GM18499 (cell line): ENCODE measurements around the gene DDX1.
"Not testable (repeated sequence)": the region's sequence is repeated elsewhere in the genome, so short reads cannot be mapped to it uniquely, and the experiment has no call there.

Experiments used
- ATAC-seq: cut with Tn5 transposase; IDR thresholded peaks from one replicate; pipeline ENCODE4 v1.9.1; 2021; ENCODE audit warnings: moderate number of reproducible peaks; ENCODE audit not compliant: insufficient read depth, unreplicated experiment

The DDX1 gene

DNA sequence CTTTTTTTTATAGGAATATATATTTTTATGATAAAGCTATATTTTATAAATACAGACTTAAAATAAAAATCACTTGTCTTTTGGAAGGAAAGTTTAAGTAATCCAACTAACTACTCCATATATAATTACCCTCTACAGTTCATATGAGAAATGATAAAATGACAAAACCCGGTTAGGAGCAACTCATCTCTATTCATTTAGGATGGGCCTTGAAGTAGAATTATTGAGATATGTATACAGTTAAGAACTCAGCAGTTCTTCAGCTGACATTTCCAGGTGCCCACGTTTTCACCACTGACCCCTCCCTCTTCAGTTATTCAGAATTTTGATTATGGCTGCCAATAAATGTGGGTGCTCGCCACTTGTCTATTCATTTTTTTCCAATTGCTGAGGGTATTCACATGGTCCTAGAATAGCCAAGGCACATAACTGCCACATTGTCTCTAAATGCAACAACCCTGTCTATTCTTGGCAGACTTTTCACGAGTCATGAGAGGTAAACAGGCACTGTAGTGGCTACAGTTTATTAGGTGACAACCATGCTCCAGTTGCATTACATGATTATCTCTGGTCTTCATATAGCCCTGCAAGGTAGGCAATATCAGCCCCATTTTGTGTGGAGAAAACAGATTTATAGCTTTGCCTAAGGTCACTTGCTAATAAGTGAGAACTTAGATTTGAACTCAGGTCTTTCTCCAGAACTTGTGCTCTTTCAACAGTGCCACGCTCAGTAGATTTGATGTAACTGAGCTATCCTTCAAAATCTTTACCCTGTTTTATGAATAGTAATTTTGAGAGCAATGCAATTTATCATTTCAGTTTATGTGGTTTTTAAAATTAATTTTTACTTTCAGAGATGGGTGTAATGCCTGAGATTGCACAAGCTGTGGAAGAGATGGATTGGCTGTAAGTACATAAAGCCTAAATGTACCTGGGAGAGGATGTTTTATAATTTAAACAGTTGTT lies 2.9 kb downstream of the DDX1 start:
- no peak for ATAC-seq

DNA sequence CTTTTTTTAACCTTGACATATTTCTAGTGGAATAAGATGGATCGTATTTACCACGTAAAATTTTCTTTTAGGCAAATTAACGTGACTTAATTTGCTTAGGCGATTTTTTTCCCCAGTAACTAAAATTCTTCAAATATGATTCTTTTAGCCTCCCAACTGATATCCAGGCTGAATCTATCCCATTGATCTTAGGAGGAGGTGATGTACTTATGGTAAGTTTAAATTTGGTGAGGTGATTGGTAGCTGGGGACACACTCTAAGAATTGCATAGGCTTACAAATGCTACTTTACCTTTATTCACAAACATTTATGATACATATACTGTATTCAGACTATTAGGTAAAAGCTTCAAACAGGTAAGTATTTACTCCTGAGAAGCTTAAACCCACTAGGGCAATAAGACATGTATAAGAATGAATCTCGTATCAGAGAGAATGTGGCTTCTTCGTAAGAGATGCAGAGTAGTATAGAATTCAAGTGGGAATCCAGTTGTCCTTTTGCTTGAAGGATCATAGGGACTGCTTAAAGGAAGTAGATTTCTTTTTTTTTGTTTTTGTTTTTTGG lies 3.8 kb downstream of the DDX1 start:
- no peak for ATAC-seq

DNA sequence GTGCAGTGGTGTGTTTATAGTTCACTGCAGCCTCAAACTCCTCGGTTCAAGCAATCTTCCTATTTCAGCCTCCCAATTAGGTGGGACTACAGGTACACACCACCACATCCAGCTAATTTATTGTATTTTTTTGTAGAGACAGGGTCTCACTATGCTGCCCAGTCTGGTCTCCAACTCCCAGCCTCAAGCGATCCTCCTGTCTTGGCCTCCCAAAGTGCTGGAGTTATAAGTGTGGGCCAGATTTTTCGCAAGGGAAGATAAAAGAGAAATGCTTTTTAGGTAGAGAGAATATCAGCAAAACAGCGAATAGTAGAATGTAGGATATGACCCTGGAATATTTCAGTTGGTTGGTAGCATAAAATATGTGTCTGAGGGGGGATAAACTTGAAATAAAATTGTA lies 4.3 kb downstream of the DDX1 start:
- ATAC-seq, result no peak

DNA sequence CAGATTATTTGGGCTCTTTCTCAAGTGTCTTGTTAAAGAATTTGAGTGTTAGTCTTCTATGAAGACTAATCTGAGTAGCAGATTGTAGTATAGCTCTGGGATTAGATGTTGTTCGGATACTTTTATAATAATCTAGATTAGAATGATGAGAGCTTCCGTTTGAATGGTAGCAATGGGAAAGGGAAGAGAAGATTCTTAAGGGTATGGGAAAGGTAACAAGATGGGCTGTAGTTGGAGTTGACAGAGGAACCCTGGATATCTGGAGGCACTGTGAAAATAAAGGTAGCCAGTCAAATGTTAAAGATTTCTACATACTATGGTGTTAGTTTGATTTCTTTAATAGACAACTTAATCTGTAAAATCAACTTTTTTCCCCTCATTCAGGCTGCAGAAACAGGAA lies 4.7 kb downstream of the DDX1 start:
- ATAC-seq, result no peak

DNA sequence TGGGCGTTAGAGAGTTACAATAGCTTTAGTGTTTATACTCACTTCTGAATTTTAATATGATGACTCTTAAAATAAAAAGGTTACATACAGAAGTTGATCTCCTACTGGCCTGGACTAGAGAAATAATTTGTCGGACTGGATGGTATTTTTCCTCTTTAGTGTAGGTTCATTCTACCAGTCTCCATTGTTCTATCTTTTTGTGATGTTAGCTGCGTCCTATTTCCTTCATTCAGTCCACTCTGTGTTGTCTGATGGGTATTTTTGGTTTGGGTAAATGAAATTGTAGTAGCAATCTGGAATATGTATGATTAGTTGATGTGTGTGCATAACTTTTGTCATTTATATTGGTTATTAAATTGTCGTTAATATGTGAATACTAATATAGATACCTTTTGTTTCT lies 5.3 kb downstream of the DDX1 start:
- ATAC-seq, result no peak

DNA sequence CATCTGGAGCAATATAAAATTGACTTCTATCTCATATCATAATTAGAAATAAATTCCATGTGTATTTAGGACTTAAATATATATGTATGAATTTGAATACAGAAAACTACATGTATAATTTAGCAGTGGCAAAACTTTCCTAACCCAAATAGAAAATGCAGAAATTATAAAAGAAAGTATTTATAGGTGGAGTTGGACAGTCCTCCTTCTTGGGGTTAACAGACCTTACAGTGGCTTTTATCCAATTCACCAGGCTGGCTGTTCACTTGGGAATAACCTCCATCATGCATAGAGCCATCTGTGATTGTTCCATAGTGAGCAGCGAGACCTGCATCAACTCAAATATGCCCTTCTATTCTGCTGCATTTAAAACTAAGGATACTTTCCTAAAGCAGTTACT lies 8.3 kb downstream of the DDX1 start:
- no peak for ATAC-seq

DNA sequence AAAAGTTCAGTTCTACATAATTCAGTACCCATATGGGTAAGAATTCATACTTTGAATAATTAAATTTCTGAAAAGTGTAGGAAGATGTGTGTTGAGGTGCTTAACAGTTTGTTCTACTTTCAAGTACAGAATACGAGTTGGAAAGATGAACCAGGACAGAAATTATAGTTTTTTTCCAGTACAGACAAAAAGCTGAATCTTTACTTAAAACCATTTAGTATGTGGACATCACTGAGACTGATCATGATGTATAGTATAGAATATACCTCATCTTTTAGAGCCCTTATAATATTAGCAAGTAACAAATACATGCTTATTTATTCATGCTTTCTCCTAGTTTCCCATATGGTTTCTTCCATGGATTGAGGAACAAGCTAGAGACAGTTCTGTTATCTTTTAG lies 10.0 kb downstream of the DDX1 start:
- no peak for ATAC-seq

DNA sequence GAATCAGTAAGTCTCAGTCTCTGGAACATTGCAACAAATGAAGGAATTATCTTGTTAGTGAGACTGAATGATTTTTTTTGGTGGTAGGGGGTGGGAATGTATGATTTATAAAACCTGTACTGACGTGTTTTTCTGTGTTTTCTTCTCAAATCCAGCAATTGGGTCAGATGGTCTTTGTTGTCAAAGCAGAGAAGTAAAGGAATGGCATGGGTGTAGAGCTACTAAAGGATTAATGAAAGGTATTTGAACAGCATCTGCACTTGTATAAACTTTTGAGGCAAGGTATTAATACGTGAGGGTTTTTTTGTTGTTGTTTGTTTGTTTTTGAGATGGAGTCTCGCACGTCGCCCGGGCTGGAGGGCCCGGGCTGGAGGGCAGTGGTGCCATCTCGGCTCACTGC lies 10.7 kb downstream of the DDX1 start:
- ATAC-seq, result no peak

DNA sequence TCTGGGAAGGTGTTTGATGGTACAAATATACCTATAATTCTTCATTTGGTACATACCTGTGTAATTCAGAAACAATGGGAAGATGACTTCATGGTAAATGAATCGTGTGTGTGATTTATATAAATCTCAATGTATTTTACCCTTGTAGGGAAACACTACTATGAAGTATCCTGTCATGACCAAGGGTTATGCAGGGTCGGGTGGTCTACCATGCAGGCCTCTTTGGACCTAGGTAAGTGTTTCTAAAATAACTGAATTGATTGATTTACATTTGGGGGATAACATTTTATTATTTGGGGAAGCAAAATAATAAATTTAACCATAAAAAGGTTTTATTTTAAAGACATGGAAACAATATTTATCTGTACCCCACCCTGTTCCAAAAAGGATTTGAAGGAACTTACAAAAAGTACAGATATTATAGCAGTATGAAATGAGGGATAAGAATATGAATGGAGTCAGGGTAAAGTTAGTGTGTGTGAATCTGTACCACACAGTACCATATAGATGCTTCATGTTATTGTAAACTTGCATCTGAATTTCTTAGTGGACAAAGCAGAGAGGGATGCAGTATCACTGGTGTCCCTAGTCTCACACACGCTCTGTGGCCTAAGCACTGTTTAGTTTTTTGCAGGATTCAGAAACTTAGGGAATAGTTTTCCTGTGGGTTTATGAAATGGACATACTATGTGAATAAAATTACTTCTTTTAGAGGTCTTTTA lies 11.5 kb downstream of the DDX1 start:
- ATAC-seq, result no peak

DNA sequence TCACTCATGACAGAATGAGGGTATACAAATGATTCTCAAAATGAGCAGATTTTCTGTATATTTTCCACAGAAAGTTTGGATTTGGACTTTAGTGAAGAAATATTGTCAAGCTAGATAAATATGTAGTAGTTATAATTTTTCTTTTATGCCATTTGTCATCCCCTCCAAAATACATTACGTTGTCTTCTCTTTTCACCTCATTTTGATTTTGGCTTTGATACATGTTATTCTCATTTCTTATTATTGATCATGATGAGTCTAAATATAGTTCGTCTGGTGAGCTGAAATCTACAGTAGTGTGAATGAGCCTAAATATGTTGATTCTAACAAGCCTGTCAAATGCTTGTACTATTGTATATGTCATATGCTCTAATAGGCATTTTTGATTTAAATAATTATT lies 12.3 kb downstream of the DDX1 start:
- no peak for ATAC-seq

DNA sequence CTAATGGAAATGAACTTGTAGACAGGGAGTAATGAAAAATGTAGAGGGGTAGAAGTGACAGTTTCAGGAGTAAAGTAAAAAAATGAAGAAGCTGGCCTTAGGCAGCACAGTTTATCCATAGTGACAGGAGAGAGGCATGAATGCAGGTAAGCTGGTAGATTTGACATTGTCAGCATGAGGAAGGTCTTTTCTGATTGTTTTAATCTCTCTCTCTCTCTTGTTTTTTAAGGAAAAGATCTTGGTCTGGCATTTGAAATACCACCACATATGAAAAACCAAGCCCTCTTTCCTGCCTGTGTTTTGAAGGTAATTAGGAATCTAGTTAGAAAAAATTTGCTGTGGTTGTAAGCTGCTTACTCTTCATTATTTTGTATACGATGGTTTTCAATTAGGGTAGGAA lies 14.1 kb downstream of the DDX1 start:
- no peak for ATAC-seq

DNA sequence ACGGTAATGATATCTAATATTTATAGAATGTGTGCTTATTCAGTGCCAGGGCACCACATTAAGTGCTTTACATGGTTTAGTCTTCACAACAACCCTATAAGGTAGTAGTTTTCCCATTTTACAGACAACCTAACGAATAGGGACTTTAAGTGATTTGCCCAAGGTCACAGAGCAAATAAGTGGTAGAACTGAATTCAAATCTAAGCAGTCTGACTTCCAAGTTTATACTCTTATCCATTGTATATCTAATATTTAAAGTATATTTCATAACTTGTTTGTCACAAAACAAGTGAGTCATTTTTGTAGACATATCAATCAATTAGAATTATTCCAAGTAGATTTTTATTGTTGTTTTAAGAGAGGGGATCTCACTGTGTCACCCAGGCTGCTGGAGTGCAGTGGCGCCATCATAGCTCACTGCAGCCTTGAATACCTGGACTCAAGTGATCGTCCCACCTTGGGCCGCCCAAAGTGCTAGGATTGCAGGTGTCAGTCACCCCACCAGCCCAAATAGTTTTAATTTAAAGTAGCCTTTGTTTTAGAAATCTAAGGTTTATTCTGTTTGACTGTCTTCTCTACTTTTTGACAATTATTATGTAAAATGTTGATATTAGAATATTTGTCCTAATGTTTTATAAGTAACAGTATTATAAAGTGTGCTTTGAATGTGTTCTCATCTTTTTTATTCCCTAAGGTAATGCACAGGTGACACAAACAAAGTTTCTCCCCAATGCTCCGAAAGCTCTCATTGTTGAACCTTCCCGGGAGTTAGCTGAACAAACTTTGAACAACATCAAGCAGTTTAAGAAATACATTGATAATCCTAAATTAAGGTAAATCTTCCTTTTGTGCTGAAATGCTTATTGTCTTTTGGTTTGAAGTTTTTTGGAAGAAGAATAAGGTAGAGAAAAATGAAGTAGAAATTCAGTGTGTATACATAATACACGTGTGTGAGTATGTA lies 15.1 kb downstream of the DDX1 start:
- ATAC-seq, result no peak

DNA sequence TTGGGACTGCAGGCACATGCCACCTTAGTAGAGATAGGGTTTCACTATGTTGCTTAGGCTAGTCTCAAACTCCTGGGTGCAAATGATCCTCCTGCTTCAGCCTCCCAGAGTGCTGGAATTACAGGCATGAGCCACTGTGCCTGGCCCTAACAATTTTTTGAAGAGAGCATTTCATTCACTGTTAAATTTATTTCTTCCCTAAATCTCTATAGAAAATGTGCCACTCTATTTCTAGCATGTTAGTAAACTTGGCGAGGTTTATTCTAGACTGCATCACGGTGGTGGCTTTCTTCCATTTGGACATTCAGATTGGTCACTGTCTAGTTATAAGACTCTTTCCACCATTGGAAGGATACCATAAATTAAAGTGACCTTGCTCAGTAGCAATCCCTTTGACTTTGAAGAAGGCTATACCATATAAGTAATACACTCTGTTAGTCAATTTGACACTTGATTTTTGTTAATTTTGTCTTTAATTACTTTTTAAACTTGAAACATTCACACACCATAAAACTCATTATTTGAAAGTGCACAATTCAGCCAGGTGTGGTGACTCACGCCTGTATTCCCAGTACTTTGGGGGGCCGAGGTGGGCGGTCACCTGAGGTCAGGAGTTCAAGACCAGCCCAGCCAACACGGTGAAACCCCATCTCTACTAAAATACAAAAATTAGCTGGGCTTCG lies 16.2 kb downstream of the DDX1 start:
- no peak for ATAC-seq

DNA sequence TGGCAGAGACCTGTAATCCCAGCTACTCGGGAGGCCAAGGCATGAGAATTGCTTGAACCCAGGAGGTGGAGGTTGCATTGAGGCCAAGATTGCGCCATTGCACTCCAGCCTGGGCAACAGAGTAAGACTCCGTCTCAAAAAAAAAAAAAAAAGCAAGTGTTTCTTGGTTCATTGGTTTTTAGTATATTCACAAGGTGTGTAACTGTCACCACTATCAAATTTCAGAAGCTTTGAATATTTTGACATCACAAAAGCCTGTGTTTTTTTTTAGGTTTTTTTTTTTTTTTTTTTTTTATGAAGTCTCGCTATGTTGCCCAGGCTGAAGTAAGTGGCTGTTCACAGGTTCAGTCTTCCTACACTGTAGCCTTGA lies 16.7 kb downstream of the DDX1 start:
- ATAC-seq, result no peak

DNA sequence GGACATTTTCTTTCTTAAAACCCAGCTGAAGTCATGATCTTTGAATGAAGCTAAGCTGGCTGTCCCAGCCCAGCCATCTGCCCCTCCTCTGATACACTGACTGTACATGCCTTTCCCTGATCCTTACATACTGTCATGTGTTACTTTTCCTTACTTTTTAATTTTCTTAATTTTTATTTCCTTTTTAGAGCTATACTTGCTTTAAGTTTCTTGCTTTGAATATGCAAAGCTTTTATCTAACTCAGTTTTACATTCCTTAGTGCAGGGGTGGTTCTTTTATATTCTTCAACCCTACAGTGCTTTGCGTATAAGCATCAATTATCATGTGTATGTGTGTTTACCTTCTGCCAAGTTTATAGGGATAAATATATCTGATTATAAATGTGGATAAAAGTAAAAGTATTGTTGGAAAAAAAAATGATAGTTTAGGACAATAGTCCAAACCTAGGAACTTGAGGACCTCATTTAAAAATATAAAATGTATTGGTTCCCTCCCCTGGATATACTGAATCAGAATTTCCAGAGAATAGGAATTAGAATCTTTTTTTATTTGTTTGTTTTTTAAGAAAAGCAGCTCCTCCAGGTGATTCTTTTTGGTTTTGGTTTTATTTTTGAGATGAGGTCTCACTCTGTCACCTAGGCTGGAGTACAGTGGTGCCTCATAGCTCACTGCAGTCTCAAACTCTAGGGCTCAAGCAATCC lies 17.8 kb downstream of the DDX1 start:
- no peak for ATAC-seq

DNA sequence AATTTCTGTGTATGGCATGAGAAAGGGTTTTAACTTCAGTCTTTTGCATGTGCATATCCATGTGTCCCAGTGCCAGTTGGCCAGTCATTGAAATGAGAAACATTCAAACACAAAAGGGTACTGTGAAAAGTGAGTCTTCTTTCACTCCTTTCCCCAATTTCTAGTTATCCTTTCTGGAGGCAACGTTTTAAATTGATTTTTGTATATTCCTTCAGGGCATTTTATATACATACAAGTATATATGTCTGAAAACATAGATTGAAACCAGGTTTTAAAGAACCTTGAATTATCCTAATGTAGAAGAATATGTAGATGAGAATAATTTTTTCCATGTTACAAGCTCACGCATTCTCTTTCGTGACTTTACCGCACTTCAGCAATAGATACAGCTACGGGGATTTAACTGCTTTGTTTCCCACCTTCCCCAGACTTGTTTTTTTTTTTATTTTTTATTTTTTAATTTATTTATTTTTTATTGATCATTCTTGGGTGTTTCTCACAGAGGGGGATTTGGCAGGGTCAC lies 18.8 kb downstream of the DDX1 start:
- no peak for ATAC-seq

DNA sequence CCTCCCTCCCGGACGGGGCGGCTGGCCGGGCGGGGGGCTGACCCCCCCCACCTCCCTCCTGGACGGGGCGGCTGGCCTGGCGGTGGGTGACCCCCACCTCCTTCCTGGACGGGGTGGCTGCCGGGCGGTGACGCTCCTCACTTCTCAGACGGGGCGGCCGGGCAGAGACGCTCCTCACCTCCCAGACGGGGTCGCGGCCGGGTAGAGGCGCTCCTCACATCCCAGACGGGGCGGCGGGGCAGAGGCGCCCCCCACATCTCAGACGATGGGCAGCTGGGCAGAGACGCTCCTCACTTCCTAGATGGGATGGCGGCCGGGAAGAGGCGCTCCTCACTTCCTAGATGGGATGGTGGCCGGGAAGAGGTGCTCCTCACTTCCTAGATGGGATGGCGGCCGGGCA lies 20.4 kb downstream of the DDX1 start:
- not testable (repeated sequence) for ATAC-seq

DNA sequence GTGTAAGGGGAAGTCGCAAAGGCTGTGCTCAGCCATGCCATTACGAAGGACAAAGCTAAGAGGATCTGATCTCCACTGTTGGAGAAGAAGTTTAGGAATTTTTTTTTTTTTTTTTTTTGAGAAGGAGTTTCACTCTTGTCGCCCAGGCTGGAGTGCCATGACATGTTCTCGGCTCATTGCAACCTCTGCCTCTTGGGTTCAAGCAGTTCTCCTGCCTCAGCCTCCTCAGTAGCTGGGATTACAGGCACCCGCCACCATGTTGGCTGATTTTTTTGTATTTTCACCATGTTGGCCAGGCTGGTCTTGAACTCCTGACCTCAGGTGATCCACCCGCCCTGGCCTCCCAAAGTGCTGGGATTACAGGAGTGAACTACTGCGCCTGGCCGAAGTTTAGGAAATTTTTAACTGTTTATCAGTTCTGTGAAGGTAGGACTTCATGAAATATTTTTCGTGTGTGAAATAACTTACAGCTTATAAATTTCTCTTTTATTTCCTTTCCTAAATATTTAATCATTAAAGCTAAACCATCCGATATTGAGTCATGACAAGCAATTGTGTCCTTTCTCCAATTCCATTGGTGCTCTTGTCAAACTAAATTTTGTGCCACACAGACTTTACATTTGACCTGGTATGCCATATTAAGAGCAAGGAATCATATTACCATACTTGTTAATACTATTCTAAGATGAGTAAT lies 22.2 kb downstream of the DDX1 start:
- ATAC-seq, result no peak
